ENCODE measurements around the gene PHYH. TPM values are rescaled to one million over a fixed set of nuclear protein-coding genes. Genes with fewer than 3 reads are reported as not detected.

The PHYH gene
- total RNA-seq, 1 experiment from 2014 or later, result 13.2 TPM

- DNase-seq (peak; percentile 61), ATAC-seq (peak; percentile 48)
- H3K9me3 ChIP-seq (ENCODE audit: low read length), result no peaks in the 10 kb centered on the region
- no peaks in the 10 kb centered on the region for H3K36me3 ChIP-seq (ENCODE audit: low read depth, low read length)
- no peak overlapping the region for H3K27ac ChIP-seq (ENCODE audit: low read length)
- TF ChIP-seq EZH2 (IDR thresholded peaks at IDR 0.05; ENCODE audit: low read length, unreplicated experiment) (no peak), EZH2phosphoT487 (IDR thresholded peaks at IDR 0.05; ENCODE audit: borderline replicate concordance, low read length) (no peak), CTCF (conservative IDR thresholded peaks at IDR 0.05; ENCODE audit: low read depth, low read length) (no peak)
- H3K27me3 ChIP-seq (ENCODE audit: low read length), result no peaks in the 10 kb centered on the region
- ChIA-PET CTCF (no interaction called here), POLR2A (ENCODE audit: unreplicated experiment) (no interaction called here)
- H4K20me1 ChIP-seq (ENCODE audit: low read length), result no peaks in the 10 kb centered on the region
- H3F3A ChIP-seq (ENCODE audit: low read length, unreplicated experiment), result no peaks in the 10 kb centered on the region
- BruUV-seq (replicated peaks), result no TSS peak
- H3K4me3 ChIP-seq (ENCODE audit: low read length), result peak overlapping the region; percentile 51; the same call in 1 of the 2 replicates
- H3K9me2 ChIP-seq (replicated peaks; ENCODE audit: low read length), result no peaks in the 10 kb centered on the region
- H3K4me1 ChIP-seq (ENCODE audit: insufficient read depth, low read length), result peaks cover 12% of the 10 kb centered on the region
- peak overlapping the region; percentile 89; the same call in 1 of the 2 replicates for H3K9ac ChIP-seq (ENCODE audit: low read length)
- peaks cover 43% of the 10 kb centered on the region for H3K79me2 ChIP-seq (ENCODE audit: low read length)
- no peak overlapping the region for H2AFZ ChIP-seq (ENCODE audit: low read length)
- H3K4me2 ChIP-seq (ENCODE audit: low read length), result no peak overlapping the region
- intact Hi-C loops (cut with micrococcal nuclease), result no loop called here
Measured at GRCh38 chr10:13347500-13348156, 47.8 kb upstream of the PHYH start.

- ATAC-seq (peak; percentile 16), DNase-seq (no peak)
- Histone ChIP-seq H3F3A (ENCODE audit: low read length, unreplicated experiment) (no peaks in the 10 kb centered on the region), H3K4me3 (ENCODE audit: low read length) (peak overlapping the region; percentile 77), H3K36me3 (ENCODE audit: low read depth, low read length) (no peaks in the 10 kb centered on the region), H3K27me3 (ENCODE audit: low read length) (no peaks in the 10 kb centered on the region), H3K4me1 (ENCODE audit: insufficient read depth, low read length) (peaks cover 12% of the 10 kb centered on the region), H4K20me1 (ENCODE audit: low read length) (no peaks in the 10 kb centered on the region), H3K4me2 (ENCODE audit: low read length) (peak overlapping the region; percentile 97), H3K27ac (ENCODE audit: low read length) (0 out of 2 replicates have a peak overlapping the region, but pooled peaks have one; percentile 20), H3K79me2 (ENCODE audit: low read length) (peaks cover 46% of the 10 kb centered on the region), H3K9ac (ENCODE audit: low read length) (peak overlapping the region; percentile 87), H3K9me3 (ENCODE audit: low read length) (no peaks in the 10 kb centered on the region), H2AFZ (ENCODE audit: low read length) (peak overlapping the region; percentile 59; the same call in 1 of the 2 replicates), H3K9me2 (replicated peaks; ENCODE audit: low read length) (no peaks in the 10 kb centered on the region)
- intact Hi-C loops (cut with micrococcal nuclease), result no loop called here
- TF ChIP-seq CTCF (conservative IDR thresholded peaks at IDR 0.05; ENCODE audit: low read depth, low read length) (no peak), EZH2phosphoT487 (IDR thresholded peaks at IDR 0.05; ENCODE audit: borderline replicate concordance, low read length) (no peak), EZH2 (IDR thresholded peaks at IDR 0.05; ENCODE audit: low read length, unreplicated experiment) (no peak)
- BruUV-seq (replicated peaks), result no TSS peak
- POLR2A ChIA-PET (ENCODE audit: unreplicated experiment), result no interaction called here
- CTCF ChIA-PET, result no interaction called here
Measured at GRCh38 chr10:13347043-13347499, 47.2 kb upstream of the PHYH start.
